ENCODE data around the gene RAB11FIP4. TPM values are rescaled to one million over a fixed set of nuclear protein-coding genes. Genes with fewer than 3 reads are reported as not detected.

Gene RAB11FIP4
- total RNA-seq, 3 donors from 2014 or later (not counting 1 experiment from before 2014, with no cell fraction given) = 81.4 to 121 (median 102) TPM

DNA sequence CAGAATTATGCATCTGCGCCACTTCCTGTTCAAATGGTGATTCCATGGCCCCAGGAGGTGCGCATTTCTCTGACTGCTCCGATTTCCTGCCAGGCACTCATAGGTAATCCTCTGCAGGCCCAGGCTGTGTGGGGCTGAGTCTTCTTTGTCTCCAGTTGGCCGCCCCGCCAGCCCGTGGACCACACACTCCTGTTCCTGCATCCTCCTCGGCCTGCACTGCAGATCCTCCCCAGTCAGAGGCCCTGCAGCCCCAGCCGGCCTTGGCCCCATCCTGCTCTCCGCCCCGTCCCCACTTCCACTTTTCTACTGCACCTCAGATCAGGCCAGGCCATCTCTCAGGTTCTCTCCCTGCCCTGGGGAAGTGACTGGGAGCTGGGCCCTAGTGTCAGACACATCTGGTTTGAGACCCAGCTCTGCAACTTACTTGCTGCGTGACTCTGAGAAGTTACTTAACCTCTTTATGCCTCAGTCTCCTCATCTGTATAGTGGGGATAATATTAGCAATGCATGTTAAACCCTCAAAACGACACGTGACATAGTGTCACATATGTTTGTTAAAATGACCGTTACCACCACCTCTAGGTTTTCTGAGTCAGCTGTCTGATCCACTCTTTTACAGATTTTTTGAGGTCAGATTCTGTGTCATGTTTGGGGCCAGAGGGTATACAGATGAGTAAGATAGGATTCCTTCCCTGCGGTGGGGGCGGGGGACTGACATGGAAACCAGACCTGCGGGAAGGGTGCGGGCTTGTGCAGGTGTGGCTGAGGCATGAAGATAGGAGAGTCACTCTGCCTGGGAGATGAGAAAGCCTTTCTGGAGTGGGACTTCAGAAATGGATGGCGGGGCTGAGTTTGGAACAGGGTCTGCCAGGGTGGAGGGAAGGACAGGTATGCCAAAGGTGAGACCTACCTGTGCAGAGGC is 12.8 kb downstream of the RAB11FIP4 start:
- DNase-seq = no peak
- WGBS (ENCODE audit: insufficient coverage) = 74% methylated on average over 19 of the region's 19 CpGs
- Histone ChIP-seq H3K4me3 (ENCODE audit: low read length) (no peak overlapping the region), H3K36me3 (ENCODE audit: control insufficient read depth, insufficient read depth, low read length) (no peaks in the 10 kb centered on the region), H3K4me1 (ENCODE audit: control insufficient read depth, insufficient read depth, low read length) (no peaks in the 10 kb centered on the region), H3K9me3 (ENCODE audit: control insufficient read depth, insufficient read depth, low read length) (no peaks in the 10 kb centered on the region), H3K27ac (ENCODE audit: low read length) (no peak overlapping the region), H3K27me3 (ENCODE audit: control insufficient read depth, insufficient read depth, low read length) (no peaks in the 10 kb centered on the region)
- Mint-ChIP-seq H3K36me3 (no peaks in the 10 kb centered on the region), H3K27ac (no peak overlapping the region), H3K9me3 (no peaks in the 10 kb centered on the region), H3K27me3 (ENCODE audit: low read depth in 2 of 2) (peaks cover 0 to 12% of the 10 kb centered on the region in 2 donors), H3K4me3 (no peak overlapping the region), H3K4me1 (no peaks in the 10 kb centered on the region)
- ATAC-seq = no peak
- TF ChIP-seq, protein P1, sequence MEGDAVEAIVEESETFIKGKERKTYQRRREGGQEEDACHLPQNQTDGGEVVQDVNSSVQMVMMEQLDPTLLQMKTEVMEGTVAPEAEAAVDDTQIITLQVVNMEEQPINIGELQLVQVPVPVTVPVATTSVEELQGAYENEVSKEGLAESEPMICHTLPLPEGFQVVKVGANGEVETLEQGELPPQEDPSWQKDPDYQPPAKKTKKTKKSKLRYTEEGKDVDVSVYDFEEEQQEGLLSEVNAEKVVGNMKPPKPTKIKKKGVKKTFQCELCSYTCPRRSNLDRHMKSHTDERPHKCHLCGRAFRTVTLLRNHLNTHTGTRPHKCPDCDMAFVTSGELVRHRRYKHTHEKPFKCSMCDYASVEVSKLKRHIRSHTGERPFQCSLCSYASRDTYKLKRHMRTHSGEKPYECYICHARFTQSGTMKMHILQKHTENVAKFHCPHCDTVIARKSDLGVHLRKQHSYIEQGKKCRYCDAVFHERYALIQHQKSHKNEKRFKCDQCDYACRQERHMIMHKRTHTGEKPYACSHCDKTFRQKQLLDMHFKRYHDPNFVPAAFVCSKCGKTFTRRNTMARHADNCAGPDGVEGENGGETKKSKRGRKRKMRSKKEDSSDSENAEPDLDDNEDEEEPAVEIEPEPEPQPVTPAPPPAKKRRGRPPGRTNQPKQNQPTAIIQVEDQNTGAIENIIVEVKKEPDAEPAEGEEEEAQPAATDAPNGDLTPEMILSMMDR (IDR thresholded peaks at IDR 0.05) = no peak
- intact Hi-C loops (cut with micrococcal nuclease) = no loop called here

- TF ChIP-seq, protein P1 (IDR thresholded peaks at IDR 0.05) = no peak
- DNase-seq (no peak), ATAC-seq (no peak)
- no peaks in the 10 kb centered on the region for H3K27me3 ChIP-seq (ENCODE audit: control insufficient read depth, insufficient read depth, low read length)
- intact Hi-C loops (cut with micrococcal nuclease) = no loop called here
- H3K4me3 ChIP-seq (ENCODE audit: low read length) = no peak overlapping the region
- no peak overlapping the region for H3K4me3 Mint-ChIP-seq
- no peaks in the 10 kb centered on the region for H3K9me3 Mint-ChIP-seq
- no peaks in the 10 kb centered on the region for H3K36me3 ChIP-seq (ENCODE audit: control insufficient read depth, insufficient read depth, low read length)
- peaks cover 0 to 8% of the 10 kb centered on the region in 2 donors for H3K27me3 Mint-ChIP-seq (ENCODE audit: low read depth in 2 of 2)
- H3K4me1 Mint-ChIP-seq = no peaks in the 10 kb centered on the region
- H3K4me1 ChIP-seq (ENCODE audit: control insufficient read depth, insufficient read depth, low read length) = no peaks in the 10 kb centered on the region
- no peaks in the 10 kb centered on the region for H3K9me3 ChIP-seq (ENCODE audit: control insufficient read depth, insufficient read depth, low read length)
- no peak overlapping the region for H3K27ac ChIP-seq (ENCODE audit: low read length)
- no peaks in the 10 kb centered on the region for H3K36me3 Mint-ChIP-seq
- 86% methylated on average over 5 of the region's 5 CpGs for WGBS (ENCODE audit: insufficient coverage)
- no peak overlapping the region for H3K27ac Mint-ChIP-seq
Observed at GRCh38 chr17:31405890-31406371, 14.5 kb downstream of the RAB11FIP4 start.

- Histone ChIP-seq H3K9me3 (ENCODE audit: control insufficient read depth, insufficient read depth, low read length) (no peaks in the 10 kb centered on the region), H3K4me3 (ENCODE audit: low read length) (no peak overlapping the region), H3K4me1 (ENCODE audit: control insufficient read depth, insufficient read depth, low read length) (no peaks in the 10 kb centered on the region), H3K27ac (ENCODE audit: low read length) (no peak overlapping the region), H3K27me3 (ENCODE audit: control insufficient read depth, insufficient read depth, low read length) (no peaks in the 10 kb centered on the region), H3K36me3 (ENCODE audit: control insufficient read depth, insufficient read depth, low read length) (no peaks in the 10 kb centered on the region)
- TF ChIP-seq, protein P1 (IDR thresholded peaks at IDR 0.05) = no peak
- Mint-ChIP-seq H3K36me3 (no peaks in the 10 kb centered on the region), H3K4me3 (no peak overlapping the region), H3K27ac (no peak overlapping the region), H3K9me3 (no peaks in the 10 kb centered on the region), H3K27me3 (ENCODE audit: low read depth in 2 of 2) (peaks cover 0 to 8% of the 10 kb centered on the region in 2 donors), H3K4me1 (no peaks in the 10 kb centered on the region)
- DNase-seq (no peak), ATAC-seq (no peak)
- intact Hi-C loops (cut with micrococcal nuclease) = no loop called here
- WGBS (ENCODE audit: insufficient coverage) = 84% methylated on average over 4 of the region's 4 CpGs
Observed at GRCh38 chr17:31408586-31408985, 17.1 kb downstream of the RAB11FIP4 start.

All from natural killer cell (primary cell).